WERI-Rb-1 (cell line): ENCODE measurements around the gene MCOLN1.
"Not testable (repeated sequence)": the region's sequence is repeated elsewhere in the genome, so short reads cannot be mapped to it uniquely, and the experiment has no call there.

Experiments used
- DNase-seq: peaks from one replicate; pipeline ENCODE4 v3.0.0-alpha.2; 2020
- H3K27ac ChIP-seq: fragments of 250-450 bp; sonication (Bioruptor Pico); 2 replicates; pipeline ENCODE4 v1.5.1; 2020; ENCODE audit warnings: mild to moderate bottlenecking, moderate library complexity
- H3K27me3 ChIP-seq: fragments of 250-450 bp; sonication (Bioruptor Pico); 2 replicates; pipeline ENCODE4 v1.5.1; 2021; ENCODE audit warnings: mild to moderate bottlenecking, low read depth, moderate library complexity; ENCODE audit not compliant: insufficient read depth, severe bottlenecking
- H3K36me3 ChIP-seq: fragments of 250-450 bp; sonication (Bioruptor Pico); 2 replicates; pipeline ENCODE4 v1.5.1; 2020; ENCODE audit warnings: mild to moderate bottlenecking, moderate library complexity
- H3K4me3 ChIP-seq: 2 replicates; pipeline ENCODE4 v1.5.1; 2011; ENCODE audit warnings: low read depth, mild to moderate bottlenecking, control low read depth, low read length
- H3K9me3 ChIP-seq: fragments of 250-450 bp; sonication (Bioruptor Pico); 2 replicates; pipeline ENCODE4 v1.5.1; 2021; ENCODE audit warnings: mild to moderate bottlenecking, moderate library complexity; ENCODE audit not compliant: severe bottlenecking
- CTCF ChIP-seq: IDR thresholded peaks from 2 replicates; pipeline ENCODE4 v1.5.1; 2011; ENCODE audit warnings: low read depth, mild to moderate bottlenecking, control low read depth, inconsistent platforms, low read length

The MCOLN1 gene

GRCh38 chr19:7535047-7535997, 12.9 kb downstream of the MCOLN1 start, which contains the start of gene PNPLA6:
TSS of gene PNPLA6 (plus strand) at chr19:7535717. CDS start at chr19:7535789, 72 bp downstream.
- peak within 1 kb of the TSS; percentile 72 for H3K27ac ChIP-seq
- DNase-seq: peak; percentile 92
- H3K36me3 ChIP-seq: no peaks in the 10 kb centered on the region; the same call in 1 of the 2 replicates
- peak within 1 kb of the TSS; percentile 80 for H3K4me3 ChIP-seq
- H3K9me3 ChIP-seq: no peaks in the 10 kb centered on the region
- H3K27me3 ChIP-seq: no peaks in the 10 kb centered on the region
- 0 out of 2 replicates have a peak, but pooled peaks have one; percentile 1 for TF ChIP-seq CTCF

- DNase-seq: peak; percentile 61
- H3K36me3 ChIP-seq: no peaks in the 10 kb centered on the region; the same call in 1 of the 2 replicates
- H3K27ac ChIP-seq: no peak overlapping the region
- TF ChIP-seq CTCF: no peak
- H3K27me3 ChIP-seq: no peaks in the 10 kb centered on the region
- H3K9me3 ChIP-seq: no peaks in the 10 kb centered on the region
- peak overlapping the region; percentile 80 for H3K4me3 ChIP-seq
These were observed 13.7 kb downstream of the MCOLN1 start for GRCh38 chr19:7535998-7536695.

GRCh38 chr19:7538990-7539389, 16.6 kb downstream of the MCOLN1 start:
- not testable (repeated sequence) for H3K27me3 ChIP-seq, H3K9me3 ChIP-seq, H3K27ac ChIP-seq, H3K36me3 ChIP-seq, H3K4me3 ChIP-seq, DNase-seq

- Histone ChIP-seq H3K9me3 (no peaks in the 10 kb centered on the region), H3K27ac (no peak overlapping the region), H3K36me3 (no peaks in the 10 kb centered on the region; the same call in 1 of the 2 replicates), H3K27me3 (no peaks in the 10 kb centered on the region), H3K4me3 (no peak overlapping the region)
- DNase-seq: no peak
- TF ChIP-seq CTCF: no peak
These were observed 17.5 kb downstream of the MCOLN1 start for GRCh38 chr19:7539827-7540425.

- TF ChIP-seq CTCF: no peak
- DNase-seq: no peak
- Histone ChIP-seq H3K36me3 (no peaks in the 10 kb centered on the region; the same call in 1 of the 2 replicates), H3K9me3 (no peaks in the 10 kb centered on the region), H3K27me3 (no peaks in the 10 kb centered on the region), H3K4me3 (no peak overlapping the region), H3K27ac (no peak overlapping the region)
These were observed 18.5 kb downstream of the MCOLN1 start for GRCh38 chr19:7540761-7541474.
